ENCODE results near the gene PPTC7. TPM values are rescaled to one million over a fixed set of nuclear protein-coding genes. Genes with fewer than 3 reads are reported as not detected.
"Not testable (repeated sequence)": the region's sequence is repeated elsewhere in the genome, so short reads cannot be mapped to it uniquely, and the experiment has no call there.

PPTC7 gene
- total RNA-seq, 2 donors from 2014 or later, result 11.2 to 21.8 TPM

DNA sequence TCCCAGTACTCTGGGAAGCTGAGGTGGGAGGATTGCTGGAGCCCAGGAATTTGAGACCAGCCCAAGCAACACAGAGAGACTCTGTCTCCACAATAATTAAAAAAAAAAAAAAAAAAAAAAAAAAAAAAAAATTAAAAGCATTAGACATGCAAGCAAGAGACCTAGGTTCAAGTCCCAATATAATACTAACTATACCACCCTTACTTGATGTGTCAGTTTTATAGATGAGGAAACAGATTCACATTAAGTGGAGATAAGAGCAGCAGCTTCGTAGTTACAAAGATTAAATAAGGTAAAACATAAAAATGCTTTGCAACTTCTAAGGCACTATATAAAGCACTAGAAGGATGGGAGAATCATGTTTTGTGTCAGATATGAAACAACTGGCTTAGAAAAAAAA is 9.1 kb downstream of the PPTC7 start:
- H3K4me1 ChIP-seq (replicated peaks), result no peaks in the 10 kb centered on the region
- H3K27me3 ChIP-seq (replicated peaks; ENCODE audit: insufficient read depth), result no peaks in the 10 kb centered on the region
- no peak overlapping the region for H3K27ac ChIP-seq
- WGBS, result 43% methylated on average over 1 of the region's 1 CpG
- H3K4me3 ChIP-seq, result no peak overlapping the region
- TF ChIP-seq POLR2A (IDR thresholded peaks at IDR 0.05) (no peak), POLR2AphosphoS5 (IDR thresholded peaks at IDR 0.05) (no peak)
- TF ChIP-seq, protein P1, sequence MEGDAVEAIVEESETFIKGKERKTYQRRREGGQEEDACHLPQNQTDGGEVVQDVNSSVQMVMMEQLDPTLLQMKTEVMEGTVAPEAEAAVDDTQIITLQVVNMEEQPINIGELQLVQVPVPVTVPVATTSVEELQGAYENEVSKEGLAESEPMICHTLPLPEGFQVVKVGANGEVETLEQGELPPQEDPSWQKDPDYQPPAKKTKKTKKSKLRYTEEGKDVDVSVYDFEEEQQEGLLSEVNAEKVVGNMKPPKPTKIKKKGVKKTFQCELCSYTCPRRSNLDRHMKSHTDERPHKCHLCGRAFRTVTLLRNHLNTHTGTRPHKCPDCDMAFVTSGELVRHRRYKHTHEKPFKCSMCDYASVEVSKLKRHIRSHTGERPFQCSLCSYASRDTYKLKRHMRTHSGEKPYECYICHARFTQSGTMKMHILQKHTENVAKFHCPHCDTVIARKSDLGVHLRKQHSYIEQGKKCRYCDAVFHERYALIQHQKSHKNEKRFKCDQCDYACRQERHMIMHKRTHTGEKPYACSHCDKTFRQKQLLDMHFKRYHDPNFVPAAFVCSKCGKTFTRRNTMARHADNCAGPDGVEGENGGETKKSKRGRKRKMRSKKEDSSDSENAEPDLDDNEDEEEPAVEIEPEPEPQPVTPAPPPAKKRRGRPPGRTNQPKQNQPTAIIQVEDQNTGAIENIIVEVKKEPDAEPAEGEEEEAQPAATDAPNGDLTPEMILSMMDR (IDR thresholded peaks at IDR 0.05), result no peak
- H3K9me3 ChIP-seq, result no peaks in the 10 kb centered on the region
- no peak for DNase-seq (ENCODE audit: low spot score)
- H3K36me3 ChIP-seq, result no peaks in the 10 kb centered on the region
- intact Hi-C loops (cut with DNase I), result no loop called here

DNA sequence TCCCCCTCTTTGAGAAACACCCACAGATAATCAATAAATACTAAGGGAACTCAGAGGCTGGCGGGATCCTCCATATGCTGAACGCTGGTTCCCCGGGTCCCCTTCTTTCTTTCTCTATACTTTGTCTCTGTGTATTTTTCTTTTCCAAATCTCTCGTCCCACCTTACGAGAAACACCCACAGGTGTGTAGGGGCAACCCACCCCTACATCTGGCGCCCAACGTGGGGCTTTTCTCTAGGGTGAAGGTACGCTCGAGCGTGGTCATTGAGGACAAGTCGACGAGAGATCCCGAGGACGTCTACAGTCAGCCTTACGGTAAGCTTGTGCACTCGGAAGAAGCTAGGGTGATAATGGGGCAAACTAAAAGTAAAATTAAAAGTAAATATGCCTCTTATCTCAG is 12.3 kb downstream of the PPTC7 start:
- 97% methylated on average over 16 of the region's 16 CpGs for WGBS
- DNase-seq (ENCODE audit: low spot score); H3K27ac ChIP-seq; H3K4me1 ChIP-seq (replicated peaks); H3K27me3 ChIP-seq (replicated peaks; ENCODE audit: insufficient read depth); intact Hi-C loops (cut with DNase I); H3K9me3 ChIP-seq; H3K36me3 ChIP-seq; H3K4me3 ChIP-seq: not testable (repeated sequence)

DNA sequence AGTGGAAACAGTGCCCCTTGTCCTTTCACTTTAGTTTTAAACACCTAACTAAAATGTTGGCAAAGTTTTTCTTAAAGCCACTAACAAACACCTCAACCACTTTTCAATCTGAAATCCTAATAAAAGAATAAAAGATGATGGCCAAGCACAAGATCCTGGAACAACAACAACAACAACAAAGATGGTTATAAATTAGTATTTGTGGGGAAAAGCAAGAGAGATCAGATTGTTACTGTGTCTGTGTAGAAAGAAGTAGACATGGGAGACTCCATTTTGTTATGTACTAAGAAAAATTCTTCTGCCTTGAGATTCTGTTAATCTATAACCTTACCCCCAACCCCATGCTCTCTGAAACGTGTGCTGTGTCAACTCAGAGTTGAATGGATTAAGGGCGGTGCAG is 13.3 kb downstream of the PPTC7 start:
- DNase-seq (ENCODE audit: low spot score); H3K4me3 ChIP-seq; H3K4me1 ChIP-seq (replicated peaks); H3K9me3 ChIP-seq; H3K36me3 ChIP-seq; H3K27me3 ChIP-seq (replicated peaks; ENCODE audit: insufficient read depth); intact Hi-C loops (cut with DNase I); H3K27ac ChIP-seq: not testable (repeated sequence)
- 0% methylated on average over 1 of the region's 2 CpGs for WGBS

DNA sequence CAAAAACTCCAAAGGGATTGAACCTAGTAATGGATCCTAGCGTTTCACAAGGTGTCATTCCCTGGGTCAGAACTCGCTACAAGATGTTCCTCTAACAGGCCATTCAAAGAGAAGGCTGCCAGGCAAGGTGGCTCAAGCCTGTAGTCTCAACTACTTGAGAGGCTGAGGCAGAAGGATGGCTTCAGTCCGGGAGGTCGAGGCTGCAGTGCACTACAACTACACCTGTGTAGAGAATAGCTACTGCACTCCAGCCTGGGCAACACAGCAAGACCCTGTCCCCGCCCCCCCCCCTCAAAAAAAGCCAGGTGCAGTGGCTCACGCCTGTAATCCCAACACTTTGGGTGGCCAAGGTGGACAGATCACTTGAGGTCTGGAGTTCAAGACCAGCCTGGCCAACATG is 14.4 kb downstream of the PPTC7 start:
- Histone ChIP-seq H3K4me3 (no peak overlapping the region), H3K36me3 (no peaks in the 10 kb centered on the region), H3K4me1 (replicated peaks) (peaks cover 5% of the 10 kb centered on the region), H3K9me3 (no peaks in the 10 kb centered on the region), H3K27ac (no peak overlapping the region), H3K27me3 (replicated peaks; ENCODE audit: insufficient read depth) (no peaks in the 10 kb centered on the region)
- no peak for DNase-seq (ENCODE audit: low spot score)
- TF ChIP-seq, protein P1 (IDR thresholded peaks at IDR 0.05), result no peak
- TF ChIP-seq POLR2A (IDR thresholded peaks at IDR 0.05) (no peak), POLR2AphosphoS5 (IDR thresholded peaks at IDR 0.05) (no peak)
- WGBS, result 94% methylated on average over 6 of the region's 6 CpGs
- intact Hi-C loops (cut with DNase I), result no loop called here

DNA sequence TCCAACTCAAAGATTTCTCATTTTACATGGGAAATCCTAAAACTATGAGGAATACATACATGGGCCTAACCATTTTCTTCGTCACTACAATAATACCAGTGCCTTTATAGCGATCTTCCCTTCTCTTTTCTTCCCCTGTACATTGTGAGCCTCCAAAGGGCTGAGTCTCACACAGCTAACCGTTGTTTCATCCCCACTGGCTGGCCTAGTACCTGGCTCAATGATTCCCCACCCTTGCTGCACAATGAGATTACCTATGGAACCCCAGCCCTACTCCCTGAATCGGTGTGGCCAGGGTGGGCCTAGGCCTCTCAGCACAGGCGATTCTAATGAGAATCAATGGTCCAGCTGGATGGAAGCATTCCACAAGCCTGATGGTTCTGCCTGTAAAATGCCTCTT is 16.1 kb downstream of the PPTC7 start:
- no peaks in the 10 kb centered on the region for H3K9me3 ChIP-seq
- H3K4me1 ChIP-seq (replicated peaks), result peaks cover 5% of the 10 kb centered on the region
- H3K27ac ChIP-seq, result no peak overlapping the region
- H3K27me3 ChIP-seq (replicated peaks; ENCODE audit: insufficient read depth), result no peaks in the 10 kb centered on the region
- no peaks in the 10 kb centered on the region for H3K36me3 ChIP-seq
- DNase-seq (ENCODE audit: low spot score), result no peak
- no peak overlapping the region for H3K4me3 ChIP-seq
- intact Hi-C loops (cut with DNase I), result no loop called here
- 96% methylated on average over 5 of the region's 5 CpGs for WGBS
- TF ChIP-seq POLR2AphosphoS5 (IDR thresholded peaks at IDR 0.05), result no peak
- TF ChIP-seq, protein P1 (IDR thresholded peaks at IDR 0.05), result no peak
- no peak for TF ChIP-seq POLR2A (IDR thresholded peaks at IDR 0.05)

DNA sequence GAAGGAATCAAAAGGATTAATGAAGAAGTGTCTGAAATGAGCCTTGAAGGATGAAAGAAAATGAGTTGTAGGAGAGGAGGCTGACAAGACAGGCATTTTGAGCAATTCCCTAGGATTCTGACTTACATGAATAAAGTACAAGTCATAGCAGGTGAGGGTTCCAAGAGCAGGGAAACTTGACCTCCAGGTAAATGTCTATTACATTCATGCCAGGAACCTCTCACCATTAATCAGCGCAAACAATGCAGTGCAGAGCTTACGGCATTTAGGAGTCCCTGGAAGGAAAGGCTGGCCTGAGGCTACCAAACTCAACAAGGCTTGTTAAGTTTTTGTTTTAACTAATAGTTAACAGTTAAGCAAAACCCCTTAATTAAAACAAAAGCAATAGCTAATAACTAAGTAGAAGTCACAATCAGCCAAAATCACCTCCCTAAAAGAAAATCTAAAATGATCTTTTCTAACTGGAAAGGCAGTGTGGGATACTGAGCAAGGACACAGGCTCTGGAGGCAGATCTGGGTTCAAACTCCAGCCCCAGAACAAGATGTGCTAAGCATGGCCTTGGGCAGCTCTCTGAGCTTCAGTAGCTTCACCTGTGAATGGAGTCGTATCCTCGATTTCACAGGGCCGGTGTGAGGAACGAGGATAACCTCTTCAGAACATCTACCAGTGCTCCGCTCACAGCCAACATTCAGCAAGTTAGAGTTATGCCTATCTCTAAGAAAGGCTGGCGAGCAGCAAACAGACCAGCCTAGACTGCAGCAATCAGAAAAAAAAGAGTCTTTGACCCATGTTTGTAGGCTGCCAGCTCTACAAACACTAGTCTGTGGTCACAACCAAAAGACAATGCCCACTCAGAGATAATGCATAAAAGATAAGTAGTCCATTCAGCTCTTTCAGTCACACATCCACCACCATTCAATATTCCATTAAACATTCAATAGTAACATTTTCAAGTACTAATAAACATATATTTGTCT is 16.9 kb downstream of the PPTC7 start:
- no peaks in the 10 kb centered on the region for H3K36me3 ChIP-seq
- DNase-seq (ENCODE audit: low spot score), result peak; percentile 32
- 57% methylated on average over 8 of the region's 8 CpGs for WGBS
- peak overlapping the region in 1 of 2 donors; percentile 14 for H3K27ac ChIP-seq
- H3K4me1 ChIP-seq (replicated peaks), result peaks cover 5% of the 10 kb centered on the region
- H3K9me3 ChIP-seq, result no peaks in the 10 kb centered on the region
- intact Hi-C loops (cut with DNase I), result no loop called here
- H3K27me3 ChIP-seq (replicated peaks; ENCODE audit: insufficient read depth), result no peaks in the 10 kb centered on the region
- no peak overlapping the region for H3K4me3 ChIP-seq
- no peak for TF ChIP-seq POLR2AphosphoS5 (IDR thresholded peaks at IDR 0.05)
- no peak for TF ChIP-seq POLR2A (IDR thresholded peaks at IDR 0.05)
- TF ChIP-seq, protein P1 (IDR thresholded peaks at IDR 0.05), result no peak
